ENCODE data around the gene LDLRAD4.

GRCh38 chr18:13233787-13234783 lies 15.5 kb downstream of the LDLRAD4 start:
- TF ChIP-seq, protein P1, sequence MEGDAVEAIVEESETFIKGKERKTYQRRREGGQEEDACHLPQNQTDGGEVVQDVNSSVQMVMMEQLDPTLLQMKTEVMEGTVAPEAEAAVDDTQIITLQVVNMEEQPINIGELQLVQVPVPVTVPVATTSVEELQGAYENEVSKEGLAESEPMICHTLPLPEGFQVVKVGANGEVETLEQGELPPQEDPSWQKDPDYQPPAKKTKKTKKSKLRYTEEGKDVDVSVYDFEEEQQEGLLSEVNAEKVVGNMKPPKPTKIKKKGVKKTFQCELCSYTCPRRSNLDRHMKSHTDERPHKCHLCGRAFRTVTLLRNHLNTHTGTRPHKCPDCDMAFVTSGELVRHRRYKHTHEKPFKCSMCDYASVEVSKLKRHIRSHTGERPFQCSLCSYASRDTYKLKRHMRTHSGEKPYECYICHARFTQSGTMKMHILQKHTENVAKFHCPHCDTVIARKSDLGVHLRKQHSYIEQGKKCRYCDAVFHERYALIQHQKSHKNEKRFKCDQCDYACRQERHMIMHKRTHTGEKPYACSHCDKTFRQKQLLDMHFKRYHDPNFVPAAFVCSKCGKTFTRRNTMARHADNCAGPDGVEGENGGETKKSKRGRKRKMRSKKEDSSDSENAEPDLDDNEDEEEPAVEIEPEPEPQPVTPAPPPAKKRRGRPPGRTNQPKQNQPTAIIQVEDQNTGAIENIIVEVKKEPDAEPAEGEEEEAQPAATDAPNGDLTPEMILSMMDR (conservative IDR thresholded peaks at IDR 0.05) = no peak
- TF ChIP-seq EZH2 (IDR thresholded peaks at IDR 0.05; ENCODE audit: low read depth) = no peak

All from PC-9 (cell line).